SK-N-SH (cell line): ENCODE measurements around the gene AKAP6. TPM values are rescaled to one million over a fixed set of nuclear protein-coding genes. Genes with fewer than 3 reads are reported as not detected.

Experiments
- CTCF ChIA-PET: fragments of 300-600, 350-600 bp; formaldehyde crosslinking; extraction: SDS; loops from one replicate; lab custom pipeline; 2021; lab: Yijun Ruan, JAX
- POLR2A ChIA-PET: fragments of 350-600 bp; sonication (Branson Sonifier 250); formaldehyde crosslinking; extraction: SDS; loops from one replicate; lab custom pipeline; 2020; ENCODE audit warnings: antibody characterized with exemption, inconsistent platforms; lab: Yijun Ruan, JAX
- DNase-seq: peaks from one replicate; pipeline ENCODE4 v3.0.0; 2012
- H2AFZ ChIP-seq: fragments of 200-600 bp; sonication (generic); 2 replicates; pipeline ENCODE4 v1.8.1; 2016; ENCODE audit warnings: antibody characterized with exemption, mild to moderate bottlenecking, low read depth
- H3F3A ChIP-seq: fragments of 200-600 bp; sonication (generic); replicated peaks from 2 replicates; pipeline ENCODE3; 2016; ENCODE audit warnings: antibody characterized with exemption, mild to moderate bottlenecking; ENCODE audit not compliant: insufficient read depth
- H3K27ac ChIP-seq, 2 experiments: fragments of 200-500 bp in 1 of 2; fragments of 200-600 bp in 1 of 2; sonication (Bioruptor generic) in 1 of 2; sonication (generic), shearing (Covaris generic) in 1 of 2; 2 replicates each; pipeline versions ENCODE4 v1.5.1 to v1.6.1; 2014 to 2016; ENCODE audit warnings: low read depth in 2 of 2, inconsistent platforms in 1 of 2, low read length in 1 of 2, mild to moderate bottlenecking in 1 of 2, mixed read lengths in 1 of 2
- H3K27me3 ChIP-seq: fragments of 200-600 bp; sonication (generic), shearing (Covaris generic); 2 replicates; pipeline ENCODE4 v1.6.1; 2016; ENCODE audit warnings: mixed run types; ENCODE audit not compliant: insufficient read depth
- H3K36me3 ChIP-seq, 2 experiments: fragments of 200-500 bp in 1 of 2; fragments of 200-600 bp in 1 of 2; sonication (Bioruptor generic) in 1 of 2; sonication (generic) in 1 of 2; replicated peaks in 1 of 2; 2 replicates each; pipeline versions ENCODE3 to v1.5.1; 2014 to 2016; ENCODE audit warnings: low read length in 1 of 2, mild to moderate bottlenecking in 1 of 2; ENCODE audit not compliant: insufficient read depth in 2 of 2, control insufficient read depth in 1 of 2
- H3K4me1 ChIP-seq, 2 experiments: fragments of 200-500 bp in 1 of 2; fragments of 200-600 bp in 1 of 2; sonication (Bioruptor generic) in 1 of 2; sonication (generic), shearing (Covaris generic) in 1 of 2; 2 replicates each; pipeline versions ENCODE4 v1.5.1 to v1.6.1; 2014 to 2016; ENCODE audit warnings: low read depth in 1 of 2, low read length in 1 of 2, mixed run types in 1 of 2; ENCODE audit not compliant: insufficient read depth in 2 of 2, control insufficient read depth in 1 of 2
- H3K4me2 ChIP-seq: fragments of 200-600 bp; sonication (generic), shearing (Covaris generic); 2 replicates; pipeline ENCODE4 v1.6.1; 2017; ENCODE audit warnings: mixed run types
- H3K4me3 ChIP-seq, 2 experiments: fragments of 200-500 bp in 1 of 2; fragments of 200-600 bp in 1 of 2; sonication (Bioruptor generic) in 1 of 2; sonication (generic), shearing (Covaris generic) in 1 of 2; 2 replicates each; pipeline versions ENCODE4 v1.5.1 to v1.8.1; 2014 to 2016; ENCODE audit warnings: low read depth in 2 of 2, inconsistent platforms in 1 of 2, low read length in 1 of 2, mild to moderate bottlenecking in 1 of 2, mixed read lengths in 1 of 2, moderate library complexity in 1 of 2
- H3K79me2 ChIP-seq: fragments of 200-600 bp; sonication (generic); 2 replicates; pipeline ENCODE4 v1.8.1; 2017; ENCODE audit warnings: mild to moderate bottlenecking; ENCODE audit not compliant: insufficient read depth
- H3K9ac ChIP-seq: fragments of 200-600 bp; sonication (generic); 2 replicates; pipeline ENCODE4 v1.6.1; 2017; ENCODE audit warnings: mixed run types
- H3K9me2 ChIP-seq: fragments of 200-600 bp; sonication (generic); 2 replicates; pipeline ENCODE4 v1.6.1; 2017; ENCODE audit warnings: mixed run types
- H3K9me3 ChIP-seq: fragments of 200-600 bp; sonication (generic); 2 replicates; pipeline ENCODE4 v1.6.1; 2017; ENCODE audit warnings: mixed run types, mild to moderate bottlenecking, moderate library complexity
- H4K20me1 ChIP-seq: fragments of 200-600 bp; sonication (generic); 2 replicates; pipeline ENCODE4 v1.6.1; 2017; ENCODE audit warnings: mild to moderate bottlenecking, mixed run types; ENCODE audit not compliant: insufficient read depth
- CHD2 ChIP-seq: fragments of 150-350 bp; IDR thresholded peaks from 2 replicates; pipeline ENCODE4 v1.6.1; 2018; ENCODE audit warnings: low read length; ENCODE audit not compliant: partially characterized antibody
- EP300 ChIP-seq, 2 experiments: IDR thresholded peaks; 2 replicates each; pipeline versions ENCODE4 v1.4.0 to v1.6.1; 2012; ENCODE audit warnings: borderline replicate concordance in 1 of 2, low read depth in 1 of 2, low read length in 1 of 2
- FOSL2 ChIP-seq: IDR thresholded peaks from 2 replicates; pipeline ENCODE4 v1.4.0; 2012; ENCODE audit warnings: low read depth, mild to moderate bottlenecking, moderate library complexity, borderline replicate concordance
- FOXJ3 ChIP-seq: sonication (generic); formaldehyde crosslinking; IDR thresholded peaks from 2 replicates; pipeline ENCODE4 v1.5.1; 2020; ENCODE audit warnings: mild to moderate bottlenecking, missing genetic modification reagents
- FOXM1 ChIP-seq: IDR thresholded peaks from 2 replicates; pipeline ENCODE4 v1.4.0; 2012; ENCODE audit warnings: low read depth, mild to moderate bottlenecking
- GABPA ChIP-seq: IDR thresholded peaks from 2 replicates; pipeline ENCODE4 v1.4.0; 2012; ENCODE audit warnings: low read depth, mild to moderate bottlenecking
- JUND ChIP-seq: IDR thresholded peaks from 2 replicates; pipeline ENCODE4 v1.4.0; 2012
- MXI1 ChIP-seq: IDR thresholded peaks from 2 replicates; pipeline ENCODE4 v1.6.1; 2012; ENCODE audit warnings: mild to moderate bottlenecking, low read depth, low read length, improper control_type of control experiment
- NFIC ChIP-seq: IDR thresholded peaks from 2 replicates; pipeline ENCODE4 v1.4.0; 2012; ENCODE audit warnings: borderline replicate concordance
- RCOR1 ChIP-seq: fragments of 150-350 bp; IDR thresholded peaks from 2 replicates; pipeline ENCODE4 v1.6.1; 2017; ENCODE audit warnings: antibody characterized with exemption, low read length
- RXRA ChIP-seq: IDR thresholded peaks from 2 replicates; pipeline ENCODE4 v1.4.0; 2012; ENCODE audit warnings: low read depth, mild to moderate bottlenecking, borderline replicate concordance
- SIN3A ChIP-seq: IDR thresholded peaks from 2 replicates; pipeline ENCODE4 v1.6.1; 2012; ENCODE audit warnings: low read depth, mild to moderate bottlenecking, low read length, moderate library complexity, borderline replicate concordance
- TAF1 ChIP-seq: IDR thresholded peaks from 2 replicates; pipeline ENCODE4 v1.6.1; 2012; ENCODE audit warnings: low read depth, mild to moderate bottlenecking, low read length, moderate library complexity, borderline replicate concordance
- TEAD4 ChIP-seq: IDR thresholded peaks from 2 replicates; pipeline ENCODE4 v1.4.0; 2012; ENCODE audit warnings: mild to moderate bottlenecking, borderline replicate concordance; ENCODE audit not compliant: insufficient read depth
- YY1 ChIP-seq: IDR thresholded peaks from 2 replicates; pipeline ENCODE4 v1.4.0; 2012; ENCODE audit warnings: low read depth, mild to moderate bottlenecking
- WGBS: methylation state at CpG from one replicate; pipeline ENCODE4 v1.1.6; 2017; ENCODE audit warnings: low lambda C conversion rate; 5-methylcytosine and 5-hydroxymethylcytosine counted together
- polyA plus RNA-seq, 3 experiments: library from polyadenylated mRNA; depleted of rRNA; stranded (reverse); fragments of >200 nt; gene quantifications; 2 replicates each; pipeline ENCODE4 v1.2.3, GENCODE V29; 2012
- TF ChIP-seq, protein P1 (sequence below): fragments of 200-600 bp; sonication (generic); IDR thresholded peaks from 2 replicates; pipeline ENCODE4 v1.6.1; 2017; ENCODE audit warnings: antibody characterized with exemption, mild to moderate bottlenecking, moderate library complexity
- TF ChIP-seq, protein P2 (sequence below): IDR thresholded peaks from 2 replicates; pipeline ENCODE4 v1.4.0; 2012; ENCODE audit warnings: low read depth

AKAP6 gene
- polyA plus RNA-seq, 1 of the 3 experiments (the other 2 are of a cell fraction), result 1.7 TPM

DNA sequence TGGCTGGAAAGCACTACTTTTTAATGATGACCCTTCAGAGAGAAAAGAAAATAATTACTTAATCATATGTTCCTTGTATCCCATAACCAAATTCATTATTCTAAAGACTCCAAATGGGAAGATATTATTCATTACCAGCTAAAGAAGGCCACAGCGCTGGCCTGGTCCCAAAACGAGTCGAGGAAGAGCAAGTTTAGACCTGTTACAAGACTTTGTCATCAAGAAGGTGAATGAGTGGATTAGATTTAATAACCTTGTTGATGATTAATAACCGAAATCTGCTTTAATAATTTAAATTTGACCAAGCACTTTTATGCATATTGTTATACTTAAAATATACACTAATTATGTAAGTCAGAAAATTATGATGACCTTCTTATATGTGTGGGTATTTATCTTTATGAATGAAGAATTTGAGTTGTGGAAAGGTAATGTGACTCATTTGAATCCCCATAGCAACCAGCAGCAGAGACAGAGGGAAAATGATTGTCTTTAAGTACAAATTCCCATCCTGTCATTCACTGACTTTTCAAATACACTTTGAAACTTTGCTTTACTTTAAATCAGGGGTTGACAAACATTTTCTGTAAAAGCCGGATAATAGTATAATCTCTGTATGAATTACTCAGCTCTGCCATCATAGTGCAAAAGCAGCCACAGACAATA, 409.2 kb downstream of the AKAP6 start:
- Histone ChIP-seq H2AFZ (no peak overlapping the region), H3K9me3 (no peaks in the 10 kb centered on the region), H3F3A (peaks cover 4% of the 10 kb centered on the region), H4K20me1 (no peaks in the 10 kb centered on the region), H3K27ac (no peak overlapping the region)
- TF ChIP-seq FOXJ3 (CRISPR knock-in tag), result no peak
- no peak for TF ChIP-seq MXI1
- TF ChIP-seq TAF1, result no peak
- no peak for TF ChIP-seq FOXM1
- no peak for TF ChIP-seq GABPA
- no peak for TF ChIP-seq YY1
- TF ChIP-seq JUND, result no peak
- no peak for TF ChIP-seq CHD2
- TF ChIP-seq, protein P1, sequence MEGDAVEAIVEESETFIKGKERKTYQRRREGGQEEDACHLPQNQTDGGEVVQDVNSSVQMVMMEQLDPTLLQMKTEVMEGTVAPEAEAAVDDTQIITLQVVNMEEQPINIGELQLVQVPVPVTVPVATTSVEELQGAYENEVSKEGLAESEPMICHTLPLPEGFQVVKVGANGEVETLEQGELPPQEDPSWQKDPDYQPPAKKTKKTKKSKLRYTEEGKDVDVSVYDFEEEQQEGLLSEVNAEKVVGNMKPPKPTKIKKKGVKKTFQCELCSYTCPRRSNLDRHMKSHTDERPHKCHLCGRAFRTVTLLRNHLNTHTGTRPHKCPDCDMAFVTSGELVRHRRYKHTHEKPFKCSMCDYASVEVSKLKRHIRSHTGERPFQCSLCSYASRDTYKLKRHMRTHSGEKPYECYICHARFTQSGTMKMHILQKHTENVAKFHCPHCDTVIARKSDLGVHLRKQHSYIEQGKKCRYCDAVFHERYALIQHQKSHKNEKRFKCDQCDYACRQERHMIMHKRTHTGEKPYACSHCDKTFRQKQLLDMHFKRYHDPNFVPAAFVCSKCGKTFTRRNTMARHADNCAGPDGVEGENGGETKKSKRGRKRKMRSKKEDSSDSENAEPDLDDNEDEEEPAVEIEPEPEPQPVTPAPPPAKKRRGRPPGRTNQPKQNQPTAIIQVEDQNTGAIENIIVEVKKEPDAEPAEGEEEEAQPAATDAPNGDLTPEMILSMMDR, result no peak
- no peak for TF ChIP-seq EP300 (IDR thresholded peaks at IDR 0.05; ENCODE audit: borderline replicate concordance in 1 of 2, low read depth in 1 of 2, low read length in 1 of 2)
- TF ChIP-seq FOSL2, result no peak
- no peak for TF ChIP-seq NFIC
- TF ChIP-seq, protein P2, sequence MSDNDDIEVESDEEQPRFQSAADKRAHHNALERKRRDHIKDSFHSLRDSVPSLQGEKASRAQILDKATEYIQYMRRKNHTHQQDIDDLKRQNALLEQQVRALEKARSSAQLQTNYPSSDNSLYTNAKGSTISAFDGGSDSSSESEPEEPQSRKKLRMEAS, result no peak
- no peak for TF ChIP-seq RXRA
- no peak for TF ChIP-seq TEAD4
- TF ChIP-seq, all 33 proteins: peak for 0
- WGBS, result 82% methylated on average over 5 of the region's 5 CpGs
- Histone ChIP-seq H3K9ac (no peak overlapping the region), H3K4me2 (no peak overlapping the region), H3K27me3 (no peaks in the 10 kb centered on the region), H3K4me3 (no peak overlapping the region), H3K9me2 (no peaks in the 10 kb centered on the region), H3K36me3 (peaks cover 9 to 10% of the 10 kb centered on the region in 2 experiments), H3K79me2 (no peaks in the 10 kb centered on the region), H3K4me1 (no peaks in the 10 kb centered on the region)
- DNase-seq, result no peak
- ChIA-PET CTCF (no interaction called here), POLR2A (no interaction called here)

DNA sequence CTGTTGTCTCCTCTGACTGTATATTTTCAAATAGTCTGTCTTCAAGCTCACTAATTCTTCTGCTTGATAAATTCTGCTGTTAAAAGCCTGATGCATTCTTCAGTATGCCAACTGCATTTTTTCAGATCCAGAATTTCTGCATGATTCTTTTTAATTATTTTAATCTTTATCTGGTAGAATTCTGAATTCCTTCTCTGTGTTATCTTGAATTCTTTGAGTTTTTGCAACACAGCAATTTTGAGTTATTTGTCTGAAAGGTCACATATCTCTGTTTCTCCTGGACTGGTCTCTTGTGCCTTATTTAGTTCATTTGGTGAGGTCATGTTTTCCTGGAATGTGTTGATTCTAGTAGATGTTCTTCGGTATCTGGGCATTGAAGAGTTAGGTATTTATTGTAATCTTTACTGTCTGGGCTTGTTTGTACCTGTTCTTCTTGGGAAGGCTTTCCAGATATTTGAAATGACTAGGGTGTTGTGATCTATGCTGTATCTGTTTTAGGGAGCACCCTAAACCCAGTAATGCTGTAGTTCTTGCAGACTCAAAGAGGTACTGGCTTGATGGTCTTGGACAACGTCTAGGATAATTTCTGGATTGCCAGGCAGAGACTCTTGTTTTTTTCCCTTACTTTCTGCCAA, 415.8 kb downstream of the AKAP6 start:
- ChIA-PET CTCF (no interaction called here), POLR2A (no interaction called here)
- DNase-seq, result no peak
- Histone ChIP-seq H3K9me3 (no peaks in the 10 kb centered on the region), H3K27me3 (no peaks in the 10 kb centered on the region), H3K4me2 (no peak overlapping the region), H3K27ac (no peak overlapping the region), H3K36me3 (peaks cover 0 to 4% of the 10 kb centered on the region in 2 experiments), H3F3A (no peaks in the 10 kb centered on the region), H2AFZ (no peak overlapping the region), H3K4me1 (no peaks in the 10 kb centered on the region), H3K9me2 (no peaks in the 10 kb centered on the region), H3K4me3 (no peak overlapping the region), H4K20me1 (no peaks in the 10 kb centered on the region), H3K79me2 (no peaks in the 10 kb centered on the region), H3K9ac (no peak overlapping the region)
- no peak for TF ChIP-seq SIN3A
- no peak for TF ChIP-seq EP300 (IDR thresholded peaks at IDR 0.05; ENCODE audit: borderline replicate concordance in 1 of 2, low read depth in 1 of 2, low read length in 1 of 2)
- no peak for TF ChIP-seq FOXM1
- no peak for TF ChIP-seq RCOR1
- 38% methylated on average over 2 of the region's 2 CpGs for WGBS
